ENCODE results near the gene SUSD5. TPM values are rescaled to one million over a fixed set of nuclear protein-coding genes. Genes with fewer than 3 reads are reported as not detected.
"Not testable (repeated sequence)": the region's sequence is repeated elsewhere in the genome, so short reads cannot be mapped to it uniquely, and the experiment has no call there.

SUSD5 gene
- total RNA-seq, 5 donors from 2014 or later (not counting 1 experiment from before 2014, with no cell fraction given) = not detected

GRCh38 chr3:33106854-33107253 lies 111.8 kb downstream of the SUSD5 start:
- H3K36me3 Mint-ChIP-seq; H3K9me3 Mint-ChIP-seq; H3K9me3 ChIP-seq; H3K4me3 Mint-ChIP-seq; H3K27ac ChIP-seq (ENCODE audit: low read length); POLR2A ChIA-PET; H3K27me3 ChIP-seq (replicated peaks in 1 of 2; ENCODE audit: control insufficient read depth in 2 of 2, extremely low read depth in 1 of 2, insufficient read depth in 2 of 2, low read length in 1 of 2); DNase-seq; H3K36me3 ChIP-seq (ENCODE audit: control insufficient read depth in 2 of 2, extremely low read depth in 1 of 2, insufficient read depth in 1 of 2, low read length in 1 of 2); H3K4me1 ChIP-seq (ENCODE audit: control insufficient read depth in 1 of 2, extremely low read depth in 1 of 2, insufficient read depth in 2 of 2, low read length in 2 of 2); ATAC-seq (replicated peaks in 1 of 4); H3K27ac Mint-ChIP-seq; H3K4me3 ChIP-seq (ENCODE audit: control insufficient read depth in 1 of 2, extremely low read depth in 1 of 2, low read length in 1 of 2); CTCF ChIA-PET; H3K4me1 Mint-ChIP-seq: not testable (repeated sequence)
- H3K27me3 Mint-ChIP-seq = peaks cover 8 to 11% of the 10 kb centered on the region in 2 donors
- WGBS (ENCODE audit: insufficient coverage) = no CpG with 5 or more reads among the region's 2 CpGs

GRCh38 chr3:33105341-33105948 lies 113.2 kb downstream of the SUSD5 start:
- POLR2A ChIA-PET = no interaction called here

GRCh38 chr3:33104803-33105202 lies 113.8 kb downstream of the SUSD5 start:
- Histone ChIP-seq H3K4me3 (ENCODE audit: control insufficient read depth in 1 of 2, extremely low read depth in 1 of 2, low read length in 1 of 2) (no peak overlapping the region), H3K27ac (ENCODE audit: low read length) (no peak overlapping the region), H3K4me1 (ENCODE audit: control insufficient read depth in 1 of 2, extremely low read depth in 1 of 2, insufficient read depth in 2 of 2, low read length in 2 of 2) (no peaks in the 10 kb centered on the region), H3K36me3 (ENCODE audit: control insufficient read depth in 2 of 2, extremely low read depth in 1 of 2, insufficient read depth in 1 of 2, low read length in 1 of 2) (no peaks in the 10 kb centered on the region), H3K27me3 (replicated peaks in 1 of 2; ENCODE audit: control insufficient read depth in 2 of 2, extremely low read depth in 1 of 2, insufficient read depth in 2 of 2, low read length in 1 of 2) (peaks cover 0 to 3% of the 10 kb centered on the region in 2 experiments), H3K9me3 (no peaks in the 10 kb centered on the region)
- H3K27ac Mint-ChIP-seq = no peak overlapping the region
- POLR2A ChIA-PET = no interaction called here
- CTCF ChIA-PET = interaction anchor here (0.6 to 1.1 kb wide), 6 partner anchors 14 to 500 kb away, joined by 3 to 12 read pairs (median 4); no protein-coding TSS in a partner anchor
- no peak for ATAC-seq (replicated peaks in 1 of 4)
- DNase-seq = no peak
- H3K4me3 Mint-ChIP-seq = no peak overlapping the region
- no peaks in the 10 kb centered on the region for H3K9me3 Mint-ChIP-seq
- no peaks in the 10 kb centered on the region for H3K36me3 Mint-ChIP-seq
- WGBS (ENCODE audit: insufficient coverage) = 92% methylated on average over 2 of the region's 3 CpGs
- H3K4me1 Mint-ChIP-seq = peaks cover 0 to 3% (median 0%) of the 10 kb centered on the region in 3 donors
- peaks cover 8 to 11% of the 10 kb centered on the region in 2 donors for H3K27me3 Mint-ChIP-seq

More at GRCh38 chr3:33105341-33105948, 113.2 kb downstream of the SUSD5 start:
- WGBS (ENCODE audit: insufficient coverage) = 60% methylated on average over 1 of the region's 3 CpGs
- ATAC-seq (replicated peaks in 1 of 4) (no peak), DNase-seq (no peak)
- Mint-ChIP-seq H3K9me3 (no peaks in the 10 kb centered on the region), H3K27ac (no peak overlapping the region), H3K4me1 (peaks cover 0 to 5% (median 0%) of the 10 kb centered on the region in 3 donors), H3K36me3 (no peaks in the 10 kb centered on the region), H3K27me3 (peaks cover 8 to 11% of the 10 kb centered on the region in 2 donors), H3K4me3 (no peak overlapping the region)
- H3K4me1 ChIP-seq (ENCODE audit: control insufficient read depth in 1 of 2, extremely low read depth in 1 of 2, insufficient read depth in 2 of 2, low read length in 2 of 2) = no peaks in the 10 kb centered on the region
- CTCF ChIA-PET = interaction anchor here in 1 of 2 donors (0.6 kb wide), 3 partner anchors 14 to 179 kb away, joined by 3 to 12 read pairs (median 3); no protein-coding TSS in a partner anchor
- no peaks in the 10 kb centered on the region for H3K36me3 ChIP-seq (ENCODE audit: control insufficient read depth in 2 of 2, extremely low read depth in 1 of 2, insufficient read depth in 1 of 2, low read length in 1 of 2)
- no peak overlapping the region for H3K27ac ChIP-seq (ENCODE audit: low read length)
- H3K27me3 ChIP-seq (replicated peaks in 1 of 2; ENCODE audit: control insufficient read depth in 2 of 2, extremely low read depth in 1 of 2, insufficient read depth in 2 of 2, low read length in 1 of 2) = peaks cover 0 to 3% of the 10 kb centered on the region in 2 experiments
- no peak overlapping the region for H3K4me3 ChIP-seq (ENCODE audit: control insufficient read depth in 1 of 2, extremely low read depth in 1 of 2, low read length in 1 of 2)
- no peaks in the 10 kb centered on the region for H3K9me3 ChIP-seq

GRCh38 chr3:33103480-33103879 lies 115.1 kb downstream of the SUSD5 start:
- H3K4me1 ChIP-seq (ENCODE audit: control insufficient read depth in 1 of 2, extremely low read depth in 1 of 2, insufficient read depth in 2 of 2, low read length in 2 of 2) = no peaks in the 10 kb centered on the region
- ChIA-PET POLR2A (interaction anchor here in 1 of 2 donors (0.6 kb wide), 1 partner anchor 1228 kb away, joined by 3 read pairs; no protein-coding TSS in a partner anchor), CTCF (no interaction called here)
- H3K9me3 Mint-ChIP-seq = no peaks in the 10 kb centered on the region
- H3K4me1 Mint-ChIP-seq = no peaks in the 10 kb centered on the region
- H3K4me3 Mint-ChIP-seq = no peak overlapping the region
- H3K9me3 ChIP-seq = no peaks in the 10 kb centered on the region
- H3K27ac ChIP-seq (ENCODE audit: low read length) = no peak overlapping the region
- DNase-seq (no peak), ATAC-seq (replicated peaks in 1 of 4) (no peak)
- H3K27me3 Mint-ChIP-seq = peaks cover 8 to 11% of the 10 kb centered on the region in 2 donors
- no peak overlapping the region for H3K27ac Mint-ChIP-seq
- no peak overlapping the region for H3K4me3 ChIP-seq (ENCODE audit: control insufficient read depth in 1 of 2, extremely low read depth in 1 of 2, low read length in 1 of 2)
- no peaks in the 10 kb centered on the region for H3K36me3 Mint-ChIP-seq
- WGBS (ENCODE audit: insufficient coverage) = no CpG with 5 or more reads among the region's 3 CpGs
- no peaks in the 10 kb centered on the region for H3K36me3 ChIP-seq (ENCODE audit: control insufficient read depth in 2 of 2, extremely low read depth in 1 of 2, insufficient read depth in 1 of 2, low read length in 1 of 2)
- H3K27me3 ChIP-seq (replicated peaks in 1 of 2; ENCODE audit: control insufficient read depth in 2 of 2, extremely low read depth in 1 of 2, insufficient read depth in 2 of 2, low read length in 1 of 2) = peaks cover 0 to 3% of the 10 kb centered on the region in 2 experiments

- whole genome bisulfite sequencing (ENCODE audit: insufficient coverage) = 100% methylated on average over 3 of the region's 3 CpGs
Observed at GRCh38 chr3:33103034-33103433, 115.6 kb downstream of the SUSD5 start.

GRCh38 chr3:33100229-33100628 lies 118.4 kb downstream of the SUSD5 start:
- no peak for DNase-seq
- POLR2A ChIA-PET = no interaction called here
- CTCF ChIA-PET = interaction anchor here in 1 of 2 donors (0.5 to 0.6 kb wide), 2 partner anchors 9 to 26 kb away, joined by 3 to 5 read pairs; no protein-coding TSS in a partner anchor

More at GRCh38 chr3:33103034-33103433, 115.6 kb downstream of the SUSD5 start:
- ChIA-PET CTCF (no interaction called here), POLR2A (no interaction called here)
- ATAC-seq (replicated peaks in 1 of 4) (no peak), DNase-seq (no peak)
- Histone ChIP-seq H3K27me3 (replicated peaks in 1 of 2; ENCODE audit: control insufficient read depth in 2 of 2, extremely low read depth in 1 of 2, insufficient read depth in 2 of 2, low read length in 1 of 2) (peaks cover 0 to 3% of the 10 kb centered on the region in 2 experiments), H3K4me1 (ENCODE audit: control insufficient read depth in 1 of 2, extremely low read depth in 1 of 2, insufficient read depth in 2 of 2, low read length in 2 of 2) (no peaks in the 10 kb centered on the region), H3K27ac (ENCODE audit: low read length) (no peak overlapping the region), H3K4me3 (ENCODE audit: control insufficient read depth in 1 of 2, extremely low read depth in 1 of 2, low read length in 1 of 2) (no peak overlapping the region), H3K9me3 (no peaks in the 10 kb centered on the region), H3K36me3 (ENCODE audit: control insufficient read depth in 2 of 2, extremely low read depth in 1 of 2, insufficient read depth in 1 of 2, low read length in 1 of 2) (no peaks in the 10 kb centered on the region)
- Mint-ChIP-seq H3K27me3 (peaks cover 8 to 11% of the 10 kb centered on the region in 2 donors), H3K27ac (no peak overlapping the region), H3K9me3 (no peaks in the 10 kb centered on the region), H3K4me3 (no peak overlapping the region), H3K36me3 (no peaks in the 10 kb centered on the region), H3K4me1 (no peaks in the 10 kb centered on the region)

More at GRCh38 chr3:33100229-33100628, 118.4 kb downstream of the SUSD5 start:
- Histone ChIP-seq H3K4me3 (ENCODE audit: control insufficient read depth in 1 of 2, extremely low read depth in 1 of 2, low read length in 1 of 2) (no peak overlapping the region), H3K4me1 (ENCODE audit: control insufficient read depth in 1 of 2, extremely low read depth in 1 of 2, insufficient read depth in 2 of 2, low read length in 2 of 2) (peaks cover 5 to 15% of the 10 kb centered on the region in 2 experiments), H3K27ac (ENCODE audit: low read length) (no peak overlapping the region), H3K27me3 (replicated peaks in 1 of 2; ENCODE audit: control insufficient read depth in 2 of 2, extremely low read depth in 1 of 2, insufficient read depth in 2 of 2, low read length in 1 of 2) (peaks cover 0 to 3% of the 10 kb centered on the region in 2 experiments), H3K9me3 (no peaks in the 10 kb centered on the region), H3K36me3 (ENCODE audit: control insufficient read depth in 2 of 2, extremely low read depth in 1 of 2, insufficient read depth in 1 of 2, low read length in 1 of 2) (no peaks in the 10 kb centered on the region)
- Mint-ChIP-seq H3K4me3 (no peak overlapping the region), H3K9me3 (no peaks in the 10 kb centered on the region), H3K36me3 (no peaks in the 10 kb centered on the region), H3K27ac (no peak overlapping the region), H3K4me1 (peaks cover 9 to 16% (median 10%) of the 10 kb centered on the region in 3 donors), H3K27me3 (peaks cover 7 to 8% of the 10 kb centered on the region in 2 donors)
- 100% methylated on average over 1 of the region's 2 CpGs for WGBS (ENCODE audit: insufficient coverage)
- ATAC-seq (replicated peaks in 1 of 4) = no peak

All from T-cell (primary cell).